GM19099 (cell line): ENCODE data around the gene TSHZ3.

Source experiments
- POLR2A ChIP-seq: IDR thresholded peaks from 3 replicates; pipeline ENCODE4 v1.6.1; 2011; ENCODE audit warnings: low read depth; ENCODE audit not compliant: insufficient read length; ENCODE audit errors: extremely low read depth

TSHZ3 gene

GRCh38 chr19:31278555-31279435 lies 70.4 kb downstream of the TSHZ3 start:
- no peak for TF ChIP-seq POLR2A

DNA sequence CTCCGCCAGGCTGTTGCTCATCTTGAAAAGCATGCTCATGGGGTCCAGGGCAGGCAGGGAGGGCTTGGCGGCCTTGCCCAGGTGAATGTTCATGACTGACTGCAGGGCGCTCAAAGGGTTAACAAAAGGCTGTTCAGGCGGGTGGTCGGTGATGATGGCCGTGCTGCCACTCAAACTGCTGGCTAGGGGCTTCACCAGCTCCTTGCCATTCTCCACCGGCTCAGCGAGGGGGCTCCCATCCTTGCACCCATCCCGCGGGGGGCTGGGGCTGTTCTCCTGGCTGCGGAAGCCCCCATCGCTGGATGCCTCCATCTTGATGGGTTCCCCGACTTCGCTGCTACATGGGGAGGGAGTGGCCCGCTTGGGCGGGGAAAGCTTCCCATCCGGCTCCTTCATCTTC lies 71.7 kb downstream of the TSHZ3 start:
- no peak for TF ChIP-seq POLR2A

DNA sequence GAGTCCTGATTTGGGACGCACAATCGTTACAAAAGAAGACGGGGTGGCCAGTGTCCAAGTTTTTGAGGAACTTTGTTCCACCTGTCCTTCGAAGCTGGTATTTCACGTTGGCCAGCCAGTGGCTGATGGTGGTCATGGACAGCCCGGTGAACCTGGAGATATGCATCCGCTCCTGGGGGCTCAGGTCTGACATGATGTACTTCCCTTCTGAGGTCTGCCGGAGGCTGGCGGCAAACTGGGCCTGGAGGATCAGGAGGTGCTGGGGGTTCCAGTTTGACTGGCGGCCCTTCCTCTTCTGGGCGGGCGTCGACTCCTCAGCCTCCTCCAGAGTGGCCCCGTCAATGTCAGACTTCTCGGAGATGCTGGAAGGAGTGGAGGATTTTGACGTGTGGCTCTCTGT lies 72.4 kb downstream of the TSHZ3 start:
- no peak for TF ChIP-seq POLR2A

DNA sequence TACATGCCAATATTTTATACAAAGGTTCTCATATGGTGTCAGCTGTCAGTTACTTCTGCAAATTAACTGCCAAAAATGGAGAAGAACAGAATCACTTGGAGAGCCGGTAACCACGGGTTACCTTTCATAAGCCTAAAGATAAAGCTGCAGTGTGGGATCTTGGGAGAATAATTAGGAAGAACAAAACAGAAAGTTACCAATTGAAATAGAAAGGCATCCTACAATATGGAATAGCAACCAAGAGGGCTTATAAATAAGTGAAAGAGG lies 74.2 kb downstream of the TSHZ3 start:
- no peak for TF ChIP-seq POLR2A

GRCh38 chr19:31274251-31275067 lies 74.8 kb downstream of the TSHZ3 start:
- no peak for TF ChIP-seq POLR2A

DNA sequence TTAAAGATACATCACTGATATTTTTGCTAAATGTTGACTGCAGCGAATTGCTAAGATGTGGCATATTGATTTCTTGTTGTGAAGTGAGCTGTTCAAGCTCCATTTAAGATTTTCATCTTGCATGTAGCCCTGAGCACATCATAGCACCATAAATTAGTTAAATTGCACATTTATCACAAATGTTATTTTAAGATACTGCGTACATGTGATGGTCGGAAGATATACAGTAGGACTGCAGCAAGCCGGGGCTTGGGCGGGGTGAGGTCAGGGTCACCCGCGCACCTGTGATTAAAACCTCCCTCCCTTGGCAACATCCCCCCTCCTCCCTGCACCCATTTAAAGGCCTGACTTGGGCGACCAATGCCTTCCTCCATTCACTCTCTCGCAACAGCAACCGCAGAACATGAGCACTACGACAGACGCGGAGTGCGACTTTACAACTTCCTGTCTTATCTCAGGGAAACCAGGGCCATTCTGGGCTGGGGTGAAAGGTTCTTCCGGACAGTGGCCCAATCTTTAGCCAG lies 76.6 kb downstream of the TSHZ3 start:
- no peak for TF ChIP-seq POLR2A

DNA sequence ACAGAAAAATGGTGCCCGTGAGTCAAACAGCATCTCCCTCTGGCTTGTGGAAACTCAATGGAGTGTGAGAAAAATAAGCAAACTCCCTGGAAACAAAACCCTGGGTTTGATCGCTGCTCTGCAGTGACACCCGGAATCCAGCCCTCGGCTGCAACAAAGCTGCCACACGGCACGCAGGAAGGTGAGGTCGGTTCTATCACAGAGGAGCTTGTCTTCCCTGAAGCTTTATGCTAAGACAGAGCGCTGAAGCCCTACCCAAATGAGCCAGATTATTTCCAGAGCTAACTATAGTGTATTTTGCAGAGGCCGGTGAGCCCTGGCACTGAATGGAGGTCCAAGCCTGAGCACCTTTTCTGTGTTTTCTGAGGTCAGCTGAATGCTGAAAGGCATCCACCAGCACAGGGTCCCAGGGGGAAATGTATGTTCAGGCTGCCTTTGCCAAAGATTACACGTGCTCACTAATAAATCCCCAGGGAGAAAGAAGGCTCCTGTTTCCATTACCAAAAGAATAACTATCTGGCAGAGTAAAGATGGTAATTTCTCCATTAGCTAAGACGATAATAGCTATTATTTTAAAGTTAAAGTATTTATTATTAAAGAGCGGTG lies 77.8 kb downstream of the TSHZ3 start:
- TF ChIP-seq POLR2A: no peak

GRCh38 chr19:31270897-31271296 lies 78.3 kb downstream of the TSHZ3 start:
- no peak for TF ChIP-seq POLR2A

- no peak for TF ChIP-seq POLR2A
These were observed 79.7 kb downstream of the TSHZ3 start for GRCh38 chr19:31269425-31270127.

DNA sequence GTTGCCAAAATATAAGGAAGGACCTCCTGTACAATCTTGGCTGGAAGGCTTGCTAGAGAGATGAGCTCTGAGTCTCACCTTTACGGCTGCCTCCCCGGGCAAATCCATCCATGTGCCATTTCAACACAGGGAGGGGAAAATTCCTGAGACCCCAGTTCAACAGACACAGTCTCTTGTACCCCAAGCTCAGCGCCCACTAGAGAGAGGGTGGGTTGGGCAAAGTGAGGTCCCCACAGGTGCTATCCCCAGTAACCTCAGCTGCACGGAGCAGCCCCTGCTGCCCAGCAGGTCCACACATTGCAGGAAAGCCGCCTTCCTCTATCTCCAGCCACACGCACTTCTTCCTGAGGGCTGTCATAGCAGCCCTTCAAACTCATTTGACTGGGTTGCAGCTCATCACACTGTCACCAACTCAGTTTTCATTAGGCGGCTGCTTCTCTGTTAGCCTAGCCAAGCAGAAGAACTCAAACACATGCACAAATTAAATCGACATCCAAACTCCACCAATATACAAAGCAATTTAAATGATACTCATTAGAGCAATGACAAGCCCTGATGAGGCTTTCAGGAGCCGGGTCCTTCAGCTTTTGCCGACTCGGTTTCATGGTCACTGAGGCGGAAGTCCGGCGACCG lies 80.4 kb downstream of the TSHZ3 start:
- no peak for TF ChIP-seq POLR2A

- no peak for TF ChIP-seq POLR2A
These were observed 82.5 kb downstream of the TSHZ3 start for GRCh38 chr19:31266731-31267130.

DNA sequence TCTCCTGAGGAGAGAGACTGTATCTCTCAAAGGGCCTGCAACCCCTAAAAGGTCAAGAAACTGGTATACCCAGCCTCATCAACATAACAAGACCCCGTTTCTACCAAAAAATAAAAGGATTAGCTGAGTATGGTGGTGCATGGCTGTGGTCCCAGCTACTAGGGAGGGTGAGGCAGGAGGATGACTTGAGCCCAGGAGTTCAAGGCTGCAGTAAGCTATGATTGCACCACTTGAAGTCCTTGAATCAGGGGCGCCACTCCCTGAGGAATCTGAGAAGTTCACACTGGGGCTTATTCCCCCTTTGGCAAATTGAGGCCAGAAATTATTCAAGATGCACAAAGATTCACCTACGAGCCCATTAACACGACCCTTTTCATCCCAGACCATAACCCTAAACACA lies 83.0 kb downstream of the TSHZ3 start:
- no peak for TF ChIP-seq POLR2A

DNA sequence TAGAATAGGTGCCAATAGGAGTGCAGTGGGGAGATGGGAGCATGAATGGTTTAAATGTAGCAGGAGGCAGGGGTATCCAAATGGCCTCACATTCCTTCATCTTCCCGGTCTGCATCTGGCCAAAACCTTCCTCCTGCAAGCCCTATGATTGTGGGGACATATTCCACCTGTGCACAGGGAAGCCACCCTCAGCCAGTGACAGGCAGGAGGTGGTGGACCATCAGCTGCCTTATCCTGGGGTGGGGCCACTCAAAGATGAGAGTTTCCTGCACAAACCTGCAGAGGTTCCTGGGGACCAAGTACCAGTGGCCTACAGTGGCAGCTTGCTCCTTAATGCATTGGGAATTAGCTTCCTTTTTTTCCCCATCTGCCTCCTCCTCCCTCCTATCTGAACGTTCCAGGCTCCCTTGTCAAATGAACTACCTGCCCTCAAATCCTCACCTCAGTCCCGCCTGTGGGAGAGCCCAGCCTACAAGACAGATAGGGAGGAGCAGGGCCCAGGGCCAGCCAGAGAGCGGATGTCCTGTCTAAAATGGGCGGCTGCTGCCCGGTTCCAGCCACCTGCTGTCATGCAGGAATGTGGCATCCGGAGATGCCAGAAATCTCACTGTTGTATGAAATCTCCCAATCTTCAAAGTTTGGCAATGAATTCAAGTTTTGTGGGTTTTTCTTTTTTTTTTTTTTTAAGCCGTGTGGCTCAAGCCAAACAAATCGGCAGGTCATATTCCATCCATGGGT lies 85.0 kb downstream of the TSHZ3 start:
- TF ChIP-seq POLR2A: no peak

DNA sequence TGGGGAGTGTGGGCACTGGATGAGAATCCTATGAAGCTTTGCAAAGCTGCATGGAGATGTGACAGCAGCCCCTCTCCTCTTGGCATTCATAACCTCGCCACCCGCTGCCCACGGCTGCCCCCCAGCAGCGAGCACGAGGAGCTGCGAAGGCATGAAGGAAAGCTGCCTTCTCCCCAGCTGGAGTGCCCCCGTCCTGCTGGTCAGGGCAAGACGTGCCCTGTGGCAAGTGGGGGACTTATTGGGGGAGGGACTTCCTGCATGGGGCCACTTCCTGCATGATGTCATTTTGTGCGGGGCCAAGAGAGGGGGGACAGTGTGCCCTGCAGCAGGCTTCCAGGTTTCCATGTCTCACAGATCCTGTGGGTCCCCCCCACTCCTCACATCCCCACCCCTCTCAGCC lies 85.9 kb downstream of the TSHZ3 start:
- no peak for TF ChIP-seq POLR2A
